Astrocyte (in vitro differentiated cells and primary cell): ENCODE data around the gene GSTA3.

Source experiments
- EZH2 ChIP-seq: IDR thresholded peaks from 2 replicates; pipeline ENCODE4 v1.6.1; 2012; ENCODE audit warnings: mild to moderate bottlenecking, low read length, inconsistent platforms; ENCODE audit not compliant: insufficient read depth
- TF ChIP-seq, protein P1 (sequence below): IDR thresholded peaks from 2 replicates; pipeline ENCODE4 v1.5.1; 2011; ENCODE audit warnings: low read depth, mild to moderate bottlenecking, inconsistent platforms, low read length, moderate library complexity; ENCODE audit not compliant: insufficient read depth

DNA sequence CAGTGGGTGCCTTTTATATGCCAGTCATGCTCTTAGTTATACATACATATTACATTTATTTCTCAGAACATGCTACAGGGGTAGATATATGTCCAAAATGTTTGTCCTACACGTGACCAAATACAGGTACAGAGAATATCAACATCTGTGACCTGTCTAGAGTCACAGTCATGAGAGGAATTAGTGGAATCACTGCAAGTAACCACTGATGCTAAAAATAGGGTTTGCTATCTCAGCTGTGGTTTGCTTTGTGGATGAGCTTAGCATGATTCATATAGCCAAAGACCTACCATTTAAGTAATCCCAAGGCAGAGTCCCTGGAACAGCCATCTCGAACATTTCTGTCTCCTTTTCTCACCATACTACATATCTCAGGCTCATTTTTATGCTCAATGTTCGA is 32.3 kb downstream of the GSTA3 start:
- TF ChIP-seq, protein P1, sequence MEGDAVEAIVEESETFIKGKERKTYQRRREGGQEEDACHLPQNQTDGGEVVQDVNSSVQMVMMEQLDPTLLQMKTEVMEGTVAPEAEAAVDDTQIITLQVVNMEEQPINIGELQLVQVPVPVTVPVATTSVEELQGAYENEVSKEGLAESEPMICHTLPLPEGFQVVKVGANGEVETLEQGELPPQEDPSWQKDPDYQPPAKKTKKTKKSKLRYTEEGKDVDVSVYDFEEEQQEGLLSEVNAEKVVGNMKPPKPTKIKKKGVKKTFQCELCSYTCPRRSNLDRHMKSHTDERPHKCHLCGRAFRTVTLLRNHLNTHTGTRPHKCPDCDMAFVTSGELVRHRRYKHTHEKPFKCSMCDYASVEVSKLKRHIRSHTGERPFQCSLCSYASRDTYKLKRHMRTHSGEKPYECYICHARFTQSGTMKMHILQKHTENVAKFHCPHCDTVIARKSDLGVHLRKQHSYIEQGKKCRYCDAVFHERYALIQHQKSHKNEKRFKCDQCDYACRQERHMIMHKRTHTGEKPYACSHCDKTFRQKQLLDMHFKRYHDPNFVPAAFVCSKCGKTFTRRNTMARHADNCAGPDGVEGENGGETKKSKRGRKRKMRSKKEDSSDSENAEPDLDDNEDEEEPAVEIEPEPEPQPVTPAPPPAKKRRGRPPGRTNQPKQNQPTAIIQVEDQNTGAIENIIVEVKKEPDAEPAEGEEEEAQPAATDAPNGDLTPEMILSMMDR, result no peak
- no peak for TF ChIP-seq EZH2
